ENCODE data around the gene MAD2L1. TPM values are rescaled to one million over a fixed set of nuclear protein-coding genes. Genes with fewer than 3 reads are reported as not detected.

MAD2L1 gene
- total RNA-seq, 1 donor from 2014 or later: 1.8 TPM

GRCh38 chr4:120037411-120037810, 29.2 kb downstream of the MAD2L1 start:
- no peak for DNase-seq
- intact Hi-C loops (cut with micrococcal nuclease): no loop called here
- no peaks in the 10 kb centered on the region for H3K27me3 ChIP-seq (ENCODE audit: low read depth)
- no peaks in the 10 kb centered on the region for H3K4me1 ChIP-seq
- H3K9me3 ChIP-seq (replicated peaks): no peaks in the 10 kb centered on the region
- H3K4me3 ChIP-seq: no peak overlapping the region
- no peak overlapping the region for H3K27ac ChIP-seq (replicated peaks)
- no peaks in the 10 kb centered on the region for H3K36me3 ChIP-seq
- TF ChIP-seq CTCF (IDR thresholded peaks at IDR 0.05; ENCODE audit: borderline replicate concordance): no peak

DNA sequence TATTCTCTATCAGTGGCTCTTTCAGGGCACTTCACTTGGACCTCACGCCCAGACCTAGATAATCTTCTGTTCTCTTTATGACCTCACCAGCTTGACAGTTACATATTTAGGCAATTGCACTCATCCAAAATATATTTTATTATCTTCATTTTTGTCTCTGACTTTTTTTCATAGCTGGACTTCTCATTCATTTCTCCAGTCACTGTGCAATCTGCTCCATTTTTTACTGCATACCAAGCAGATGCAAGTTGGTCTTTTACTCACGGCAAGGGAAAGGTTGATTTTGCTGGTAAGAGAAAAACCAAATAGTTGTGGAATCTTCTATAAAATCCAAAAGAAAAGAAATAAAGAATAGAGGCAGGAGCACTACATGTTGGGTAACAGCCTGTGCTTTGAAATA, 31.7 kb downstream of the MAD2L1 start:
- H3K27ac ChIP-seq (replicated peaks): no peak overlapping the region
- no peaks in the 10 kb centered on the region for H3K9me3 ChIP-seq (replicated peaks)
- no peak for DNase-seq
- TF ChIP-seq CTCF (IDR thresholded peaks at IDR 0.05; ENCODE audit: borderline replicate concordance): no peak
- intact Hi-C loops (cut with micrococcal nuclease): no loop called here
- no peak overlapping the region for H3K4me3 ChIP-seq
- H3K27me3 ChIP-seq (ENCODE audit: low read depth): no peaks in the 10 kb centered on the region
- no peaks in the 10 kb centered on the region for H3K4me1 ChIP-seq
- H3K36me3 ChIP-seq: no peaks in the 10 kb centered on the region

- H3K4me1 ChIP-seq: no peaks in the 10 kb centered on the region
- H3K9me3 ChIP-seq (replicated peaks): no peaks in the 10 kb centered on the region
- H3K27ac ChIP-seq (replicated peaks): no peak overlapping the region
- TF ChIP-seq CTCF (IDR thresholded peaks at IDR 0.05; ENCODE audit: borderline replicate concordance): no peak
- H3K4me3 ChIP-seq: no peak overlapping the region
- intact Hi-C loops (cut with micrococcal nuclease): no loop called here
- no peak for DNase-seq
- no peaks in the 10 kb centered on the region for H3K36me3 ChIP-seq
- no peaks in the 10 kb centered on the region for H3K27me3 ChIP-seq (ENCODE audit: low read depth)
Measured at GRCh38 chr4:120026853-120027252, 39.8 kb downstream of the MAD2L1 start.

GRCh38 chr4:120025516-120025915, 41.1 kb downstream of the MAD2L1 start:
- Histone ChIP-seq H3K27ac (replicated peaks) (no peak overlapping the region), H3K36me3 (no peaks in the 10 kb centered on the region), H3K4me3 (no peak overlapping the region), H3K9me3 (replicated peaks) (no peaks in the 10 kb centered on the region), H3K4me1 (no peaks in the 10 kb centered on the region), H3K27me3 (ENCODE audit: low read depth) (no peaks in the 10 kb centered on the region)
- no peak for DNase-seq
- intact Hi-C loops (cut with micrococcal nuclease): no loop called here
- no peak for TF ChIP-seq CTCF (IDR thresholded peaks at IDR 0.05; ENCODE audit: borderline replicate concordance)

GRCh38 chr4:120018786-120019185, 47.9 kb downstream of the MAD2L1 start:
- H3K27me3 ChIP-seq (ENCODE audit: low read depth): no peaks in the 10 kb centered on the region
- H3K4me1 ChIP-seq: no peaks in the 10 kb centered on the region
- no peak overlapping the region for H3K4me3 ChIP-seq
- no peak for DNase-seq
- no peak for TF ChIP-seq CTCF (IDR thresholded peaks at IDR 0.05; ENCODE audit: borderline replicate concordance)
- no peaks in the 10 kb centered on the region for H3K36me3 ChIP-seq
- H3K9me3 ChIP-seq (replicated peaks): no peaks in the 10 kb centered on the region
- H3K27ac ChIP-seq (replicated peaks): no peak overlapping the region
- intact Hi-C loops (cut with micrococcal nuclease): no loop called here

Data from left ventricle myocardium inferior (tissue), 1 donor.